H1 (cell line): ENCODE data around the gene CLEC16A. TPM values are rescaled to one million over a fixed set of nuclear protein-coding genes. Genes with fewer than 3 reads are reported as not detected.

Experiments
- ASH2L ChIP-seq: fragments of 200-600, 300-600 bp; sonication (generic); IDR thresholded peaks from one replicate; pipeline ENCODE4 v1.7.1; 2017; ENCODE audit warnings: low read length
- BACH1 ChIP-seq: IDR thresholded peaks from 2 replicates; pipeline ENCODE4 v1.6.1; 2012; ENCODE audit warnings: low read length, improper control_type of control experiment
- HDAC2 ChIP-seq, 2 experiments: fragments of 300-600 bp in 1 of 2; sonication (generic) in 1 of 2; IDR thresholded peaks; 2 replicates each; pipeline ENCODE4 v1.6.1; 2011 to 2012; ENCODE audit warnings: low read depth in 2 of 2, low read length in 2 of 2, mild to moderate bottlenecking in 2 of 2, moderate library complexity in 2 of 2, borderline replicate concordance in 1 of 2, inconsistent platforms in 1 of 2
- SIRT6 ChIP-seq: IDR thresholded peaks from one replicate; pipeline ENCODE4 v1.7.1; 2012; ENCODE audit warnings: low read length, inconsistent platforms
- YY1 ChIP-seq: IDR thresholded peaks from 2 replicates; pipeline ENCODE4 v1.6.1; 2011; ENCODE audit warnings: low read depth, mild to moderate bottlenecking, low read length
- polyA plus RNA-seq, 7 experiments: library from polyadenylated mRNA; depleted of rRNA in 3 of 7; stranded (reverse) in 5 of 7; unstranded in 2 of 7; fragments of >200 nt in 5 of 7; fragments of 200-250 nt in 2 of 7; gene quantifications; 1 replicate in 5 of 7; 2 replicates in 1 of 7; 4 replicates in 1 of 7; pipeline versions ENCODE4 v1.2.1 to v1.2.3, GENCODE V29; 2011 to 2013; ENCODE audit warnings: missing spikeins in 2 of 7, mixed read lengths in 2 of 7
- total RNA-seq: library from RNA; stranded (reverse); fragmentation: NEBNext Ultra II Directional; extraction: Animal tissue kit (Norgen Biotek cat#: 25700); gene quantifications from 2 replicates; pipeline ENCODE4 v1.2.1, GENCODE V29; 2021

Gene CLEC16A
- total and polyA plus RNA-seq, 2 of the 8 experiments (the other 6 are each of a cell fraction or from before 2014, with no cell fraction given): 7.6 to 19.3 TPM

DNA sequence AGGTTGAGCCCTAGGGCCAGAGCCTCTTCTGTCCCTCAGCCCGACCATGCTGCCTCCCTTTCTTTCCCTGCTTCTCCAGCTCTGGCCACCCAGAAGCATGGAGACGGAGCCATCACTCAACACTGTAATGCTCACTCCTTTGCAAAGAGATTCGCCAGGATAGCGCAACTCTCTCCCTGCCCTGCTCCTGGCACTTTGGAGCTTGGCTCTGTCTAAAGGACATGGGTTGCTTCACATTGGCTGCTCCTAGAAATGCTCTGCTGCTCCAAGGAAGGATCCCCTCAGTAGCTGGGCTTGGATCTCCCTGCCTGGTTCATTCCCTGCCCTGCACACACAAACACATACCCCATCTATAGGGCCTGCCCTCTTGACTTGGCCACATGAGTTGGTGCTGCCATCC lies 76.0 kb downstream of the CLEC16A start (continued):
- no peak for TF ChIP-seq HDAC2 (IDR thresholded peaks at IDR 0.05; ENCODE audit: borderline replicate concordance in 1 of 2, low read depth in 2 of 2, low read length in 2 of 2)
- no peak for TF ChIP-seq BACH1
- no peak for TF ChIP-seq SIRT6
- TF ChIP-seq YY1: no peak
- no peak for TF ChIP-seq ASH2L
